ENCODE results near the gene SSR1. TPM values are rescaled to one million over a fixed set of nuclear protein-coding genes. Genes with fewer than 3 reads are reported as not detected.

The SSR1 gene
- total and polyA plus RNA-seq, 9 of the 15 experiments (the other 6 are each of a cell fraction or from before 2014, with no cell fraction given), result 87.7 to 220 (median 144) TPM

DNA sequence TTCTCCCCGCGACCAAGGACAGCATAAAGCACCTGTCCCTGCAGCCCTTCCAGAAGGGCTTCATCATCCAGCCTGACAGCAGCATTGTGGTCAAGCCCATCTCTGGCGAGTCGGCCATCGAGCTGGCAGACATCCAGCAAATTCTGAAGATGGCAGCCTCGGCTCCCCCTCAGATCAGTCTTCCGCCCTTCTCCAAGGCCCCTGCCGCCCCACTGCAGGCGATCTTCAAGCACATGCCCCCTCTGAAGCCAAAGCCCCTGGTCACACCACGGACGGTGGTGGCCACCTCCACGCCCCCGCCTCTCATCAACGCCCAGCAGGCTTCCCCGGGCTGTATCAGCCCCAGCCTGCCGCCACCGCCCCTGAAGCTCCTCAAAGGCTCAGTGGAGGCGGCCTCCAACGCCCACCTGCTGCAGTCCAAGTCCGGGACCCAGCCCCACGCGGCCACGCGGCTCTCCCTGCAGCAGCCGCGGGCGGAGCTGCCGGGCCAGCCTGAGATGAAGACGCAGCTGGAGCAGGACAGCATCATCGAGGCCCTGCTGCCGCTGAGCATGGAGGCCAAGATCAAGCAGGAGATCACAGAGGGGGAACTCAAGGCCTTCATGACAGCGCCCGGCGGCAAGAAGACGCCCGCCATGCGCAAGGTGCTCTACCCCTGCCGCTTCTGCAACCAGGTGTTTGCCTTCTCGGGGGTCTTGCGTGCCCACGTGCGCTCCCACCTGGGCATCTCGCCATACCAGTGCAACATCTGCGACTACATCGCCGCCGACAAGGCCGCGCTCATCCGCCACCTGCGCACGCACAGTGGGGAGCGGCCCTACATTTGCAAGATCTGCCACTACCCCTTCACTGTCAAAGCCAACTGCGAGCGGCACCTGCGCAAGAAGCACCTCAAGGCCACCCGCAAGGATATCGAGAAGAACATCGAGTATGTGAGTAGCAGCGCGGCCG lies 83.3 kb downstream of the SSR1 start (continued):
- TF ChIP-seq, protein P1, sequence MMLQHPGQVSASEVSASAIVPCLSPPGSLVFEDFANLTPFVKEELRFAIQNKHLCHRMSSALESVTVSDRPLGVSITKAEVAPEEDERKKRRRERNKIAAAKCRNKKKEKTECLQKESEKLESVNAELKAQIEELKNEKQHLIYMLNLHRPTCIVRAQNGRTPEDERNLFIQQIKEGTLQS (IDR thresholded peaks at IDR 0.05), result peak; percentile 20; the same call in 1 of the 2 replicates
- TF ChIP-seq, protein P1 (CRISPR knock-in tag; conservative IDR thresholded peaks at IDR 0.05), result no peak
- TF ChIP-seq NR2F6 (CRISPR knock-in tag; IDR thresholded peaks at IDR 0.05) (no peak), RBM22 (IDR thresholded peaks at IDR 0.05; ENCODE audit: low read depth, low read length, poor library complexity, severe bottlenecking) (peak; percentile 91)

DNA sequence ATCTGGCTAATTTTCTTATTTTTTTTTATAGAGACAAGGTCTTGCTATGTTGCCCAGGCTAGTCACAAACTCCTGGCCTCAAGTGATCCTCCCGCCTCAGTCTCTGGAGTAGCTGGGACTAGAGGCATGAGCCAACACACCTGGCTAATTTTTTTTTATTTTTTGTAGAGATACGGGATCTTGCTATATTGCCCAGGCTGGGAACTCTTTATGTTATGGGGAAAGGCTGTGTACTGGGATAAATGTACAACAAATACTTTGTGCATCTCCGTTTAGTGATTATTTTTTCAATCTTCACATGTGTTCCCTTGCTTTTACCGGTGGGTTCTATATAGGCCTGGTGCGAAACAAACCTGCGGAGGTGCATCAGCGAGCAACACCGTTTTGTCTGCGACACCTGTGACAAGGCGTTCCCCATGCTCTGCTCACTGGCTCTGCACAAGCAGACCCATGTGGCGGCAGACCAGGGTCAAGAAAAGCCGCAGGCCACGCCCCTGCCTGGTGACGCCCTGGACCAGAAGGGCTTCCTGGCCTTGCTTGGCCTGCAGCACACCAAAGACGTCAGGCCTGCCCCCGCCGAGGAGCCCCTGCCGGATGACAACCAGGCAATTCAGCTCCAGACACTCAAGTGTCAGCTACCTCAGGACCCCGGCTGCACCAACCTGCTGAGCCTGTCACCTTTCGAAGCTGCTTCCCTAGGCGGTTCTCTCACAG lies 84.2 kb downstream of the SSR1 start:
- FAIRE-seq (no peak), ATAC-seq (no peak), DNase-seq (ENCODE audit: extremely low read depth in 1 of 4, low spot score in 3 of 4) (no peak)
- no peaks in the 10 kb centered on the region for H3K9me3 ChIP-seq (replicated peaks; ENCODE audit: control insufficient read depth, insufficient read depth, low read depth, low read length)
- H3K4me3 ChIP-seq, result no peak overlapping the region
- CTCF ChIA-PET (ENCODE audit: low intra/inter-chr PET ratio), result no interaction called here
- peaks cover 0 to 17% of the 10 kb centered on the region in 2 experiments; a peak in 3 of 5 replicates for H3K4me1 ChIP-seq (replicated peaks in 1 of 2; ENCODE audit: control insufficient read depth in 2 of 2, insufficient read depth in 2 of 2, low read length in 2 of 2)
- TF ChIP-seq, protein P2, sequence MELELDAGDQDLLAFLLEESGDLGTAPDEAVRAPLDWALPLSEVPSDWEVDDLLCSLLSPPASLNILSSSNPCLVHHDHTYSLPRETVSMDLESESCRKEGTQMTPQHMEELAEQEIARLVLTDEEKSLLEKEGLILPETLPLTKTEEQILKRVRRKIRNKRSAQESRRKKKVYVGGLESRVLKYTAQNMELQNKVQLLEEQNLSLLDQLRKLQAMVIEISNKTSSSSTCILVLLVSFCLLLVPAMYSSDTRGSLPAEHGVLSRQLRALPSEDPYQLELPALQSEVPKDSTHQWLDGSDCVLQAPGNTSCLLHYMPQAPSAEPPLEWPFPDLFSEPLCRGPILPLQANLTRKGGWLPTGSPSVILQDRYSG (tag; conservative IDR thresholded peaks at IDR 0.05; ENCODE audit: low read depth), result no peak
- peak; percentile 60 for TF ChIP-seq ZNF121 (CRISPR knock-in tag; conservative IDR thresholded peaks at IDR 0.05)
- no TSS peak for BruUV-seq (replicated peaks)
- H3K79me2 ChIP-seq (ENCODE audit: control insufficient read depth, insufficient read depth, low read length), result peaks cover 7% of the 10 kb centered on the region
- POLR2A ChIA-PET, result interaction anchor here (0.7 to 1.2 kb wide), 2 partner anchors 16 to 192 kb away, joined by 3 read pairs; no protein-coding TSS in a partner anchor
- intact Hi-C loops (cut with micrococcal nuclease), result no loop called here
- no peak overlapping the region for H3K9ac ChIP-seq (ENCODE audit: insufficient read depth in 1 of 2, low read depth in 2 of 2, low read length in 2 of 2)
- 94% methylated on average over 21 of the region's 21 CpGs for WGBS (ENCODE audit: insufficient coverage, low coverage, missing lambda C conversion rate)
- H3K27me3 ChIP-seq (ENCODE audit: control insufficient read depth in 2 of 2, insufficient read depth in 2 of 2, low read length in 2 of 2), result no peaks in the 10 kb centered on the region
- H3K27ac ChIP-seq (ENCODE audit: extremely low read depth, low read depth, low read length), result no peak overlapping the region
- no peaks in the 10 kb centered on the region for H4K20me1 ChIP-seq (replicated peaks; ENCODE audit: control insufficient read depth, insufficient read depth, low read length)
- no peaks in the 10 kb centered on the region for H3K9me1 ChIP-seq (ENCODE audit: control insufficient read depth, insufficient read depth, low read length)
- no peak overlapping the region for H2AFZ ChIP-seq (ENCODE audit: low read depth, low read length)
- no peak overlapping the region for H3K4me2 ChIP-seq (ENCODE audit: insufficient read depth, low read length)
- in situ Hi-C loops (cut with MboI), result loop anchor here (25.0 kb wide), 1 partner anchor 542 kb away; no protein-coding TSS in a partner anchor
- H3K36me3 ChIP-seq (ENCODE audit: control insufficient read depth, insufficient read depth, low read length), result peaks cover 87% of the 10 kb centered on the region
